Inferior parietal cortex (tissue), 1 donor: ENCODE data around the gene TP53BP2.
"Not testable (repeated sequence)": the region's sequence is repeated elsewhere in the genome, so short reads cannot be mapped to it uniquely, and the experiment has no call there.

Source experiments
- DNase-seq: peaks from one replicate; pipeline ENCODE4 v3.0.0-alpha.2; 2016; ENCODE audit errors: extremely low spot score

Gene TP53BP2

DNA sequence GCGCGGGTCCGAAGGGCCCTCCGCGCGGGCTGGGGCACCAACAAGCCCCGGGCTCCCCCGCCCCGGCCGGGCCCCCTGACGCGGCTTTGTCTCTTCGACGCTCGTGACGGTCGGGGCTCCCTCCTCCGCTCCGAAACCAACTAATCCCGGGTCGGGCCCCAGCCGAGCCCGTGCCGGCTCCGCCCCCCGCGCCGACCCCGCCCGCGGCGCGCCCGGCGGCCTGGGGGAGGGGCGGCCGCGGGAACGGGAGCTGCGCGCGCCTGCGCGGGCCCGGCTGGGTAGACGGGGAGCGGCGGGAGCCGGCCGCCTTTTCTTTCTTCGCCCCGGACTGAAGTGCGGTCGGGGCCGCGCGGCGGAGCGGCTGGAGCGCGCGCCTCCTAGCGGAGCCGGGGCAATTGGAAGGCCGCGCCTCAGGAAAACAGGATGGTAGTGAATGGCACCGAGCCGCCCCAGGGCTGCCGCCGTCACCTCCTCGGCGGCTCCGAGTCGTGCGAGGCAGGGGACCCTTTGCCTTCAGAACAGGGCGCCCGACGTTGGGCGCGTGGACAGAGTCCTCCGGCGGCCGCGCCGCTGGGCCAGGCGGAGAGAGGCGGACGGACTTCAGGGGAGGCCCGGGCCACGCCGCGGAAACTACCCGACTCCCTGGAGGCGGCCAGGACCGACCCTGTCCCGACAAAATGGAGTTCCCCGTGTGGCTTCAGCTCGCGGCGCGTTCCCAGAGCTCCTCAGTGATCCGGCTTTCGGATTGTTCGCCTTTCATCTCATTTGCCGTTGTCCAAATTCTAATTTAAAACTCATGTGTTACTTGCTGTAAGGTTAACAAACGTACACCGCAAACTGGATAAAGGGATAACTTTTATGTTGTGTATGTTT is at the start of gene TP53BP2:
TSS of gene TP53BP2 (minus strand) at position 138 of the 873 bp plus-strand sequence. CDS start 267 bp downstream, outside the sequence.
- DNase-seq = peak; percentile 86

DNA sequence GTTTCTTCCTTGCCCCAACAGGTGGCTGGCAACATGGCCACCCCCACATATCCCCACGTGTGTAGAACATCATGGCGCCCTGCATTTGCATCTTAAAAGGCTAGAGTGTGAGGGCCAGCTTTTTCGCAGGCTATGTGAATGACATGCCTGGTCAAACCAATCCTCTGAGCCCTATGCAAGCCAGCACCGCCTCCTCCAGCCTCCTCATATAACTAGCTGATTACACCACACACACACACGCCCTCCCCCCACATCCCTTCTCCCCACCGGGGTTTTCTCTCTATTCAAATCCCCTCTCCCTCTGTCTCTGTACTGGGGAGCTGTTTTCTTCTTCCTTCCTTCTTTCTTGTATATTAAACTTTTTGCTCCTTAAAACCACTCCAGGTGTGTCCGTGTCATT is 44.7 kb upstream of the TP53BP2 start:
- not testable (repeated sequence) for DNase-seq

- not testable (repeated sequence) for DNase-seq
These were observed 43.6 kb upstream of the TP53BP2 start for GRCh38 chr1:223889319-223889718.

- no peak for DNase-seq
These were observed 42.1 kb upstream of the TP53BP2 start for GRCh38 chr1:223887747-223888418.

- DNase-seq = no peak
These were observed 40.8 kb upstream of the TP53BP2 start for GRCh38 chr1:223886516-223886921.

- DNase-seq = no peak
These were observed 39.9 kb upstream of the TP53BP2 start for GRCh38 chr1:223885614-223886013.

DNA sequence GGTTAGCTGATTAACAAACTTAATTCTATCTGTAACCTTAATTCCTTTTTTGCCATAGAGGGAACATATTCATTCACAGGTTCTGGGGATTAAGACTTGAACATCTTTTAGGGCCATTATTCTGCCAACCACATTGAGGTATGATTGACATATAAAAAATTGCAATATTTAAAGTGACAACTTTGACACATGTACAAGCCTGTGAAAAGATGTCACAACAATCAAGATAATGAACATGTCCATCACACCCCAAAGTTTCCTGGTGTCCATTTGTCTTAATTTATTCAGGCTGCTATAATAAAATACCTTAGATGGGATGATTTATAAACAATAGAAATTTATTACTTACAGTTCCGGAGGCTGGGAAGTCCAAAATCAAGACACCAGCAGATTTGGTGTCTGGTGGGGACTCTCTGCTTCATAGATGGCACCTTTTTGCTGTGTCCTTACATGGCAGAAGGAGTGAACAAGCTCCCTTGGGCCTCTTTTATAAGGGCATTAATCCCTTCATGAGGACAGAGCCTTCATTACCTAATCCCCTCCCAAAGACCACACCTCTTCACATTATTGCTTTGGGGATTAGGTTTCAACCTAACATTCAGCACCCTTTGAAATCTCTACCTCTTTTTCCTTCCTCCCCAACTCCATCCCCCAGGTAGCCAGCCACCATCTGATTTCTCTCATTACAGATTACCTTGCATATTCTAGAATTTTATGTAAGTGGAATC is 33.0 kb upstream of the TP53BP2 start:
- DNase-seq = no peak

- DNase-seq = no peak
These were observed 32.1 kb upstream of the TP53BP2 start for GRCh38 chr1:223877804-223878203.

- DNase-seq = no peak
These were observed 30.8 kb upstream of the TP53BP2 start for GRCh38 chr1:223876590-223876989.

GRCh38 chr1:223873044-223873443 is 27.3 kb upstream of the TP53BP2 start:
- no peak for DNase-seq

DNA sequence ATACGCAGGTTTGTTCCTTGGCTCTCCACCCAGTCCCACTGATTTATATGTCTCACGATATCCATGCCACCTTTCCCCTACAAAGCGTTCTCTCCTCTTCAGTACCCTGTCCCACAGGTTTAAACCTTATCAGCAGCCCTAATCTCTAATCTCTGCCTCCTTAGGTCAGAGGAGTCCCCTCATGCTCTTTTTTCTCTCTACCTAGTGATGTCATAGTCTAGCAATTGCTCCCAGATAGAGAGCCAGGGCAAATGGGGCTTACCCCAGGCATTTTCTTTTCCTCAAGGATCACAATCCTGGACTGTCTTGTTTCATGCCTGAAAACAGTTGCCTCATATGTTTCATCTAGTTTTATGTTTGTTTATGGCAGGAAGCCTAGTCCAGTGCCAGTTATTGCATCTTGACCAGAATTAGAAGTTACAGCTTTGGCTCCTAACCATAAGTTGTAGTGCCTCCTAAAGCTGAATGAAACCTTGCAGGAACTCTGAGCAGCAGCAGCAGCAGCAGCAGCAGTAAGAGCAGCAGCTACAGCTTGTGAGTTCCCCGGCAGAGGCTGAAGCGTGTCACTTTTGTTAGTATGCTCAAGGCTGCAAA is 26.7 kb upstream of the TP53BP2 start:
- DNase-seq = no peak

DNA sequence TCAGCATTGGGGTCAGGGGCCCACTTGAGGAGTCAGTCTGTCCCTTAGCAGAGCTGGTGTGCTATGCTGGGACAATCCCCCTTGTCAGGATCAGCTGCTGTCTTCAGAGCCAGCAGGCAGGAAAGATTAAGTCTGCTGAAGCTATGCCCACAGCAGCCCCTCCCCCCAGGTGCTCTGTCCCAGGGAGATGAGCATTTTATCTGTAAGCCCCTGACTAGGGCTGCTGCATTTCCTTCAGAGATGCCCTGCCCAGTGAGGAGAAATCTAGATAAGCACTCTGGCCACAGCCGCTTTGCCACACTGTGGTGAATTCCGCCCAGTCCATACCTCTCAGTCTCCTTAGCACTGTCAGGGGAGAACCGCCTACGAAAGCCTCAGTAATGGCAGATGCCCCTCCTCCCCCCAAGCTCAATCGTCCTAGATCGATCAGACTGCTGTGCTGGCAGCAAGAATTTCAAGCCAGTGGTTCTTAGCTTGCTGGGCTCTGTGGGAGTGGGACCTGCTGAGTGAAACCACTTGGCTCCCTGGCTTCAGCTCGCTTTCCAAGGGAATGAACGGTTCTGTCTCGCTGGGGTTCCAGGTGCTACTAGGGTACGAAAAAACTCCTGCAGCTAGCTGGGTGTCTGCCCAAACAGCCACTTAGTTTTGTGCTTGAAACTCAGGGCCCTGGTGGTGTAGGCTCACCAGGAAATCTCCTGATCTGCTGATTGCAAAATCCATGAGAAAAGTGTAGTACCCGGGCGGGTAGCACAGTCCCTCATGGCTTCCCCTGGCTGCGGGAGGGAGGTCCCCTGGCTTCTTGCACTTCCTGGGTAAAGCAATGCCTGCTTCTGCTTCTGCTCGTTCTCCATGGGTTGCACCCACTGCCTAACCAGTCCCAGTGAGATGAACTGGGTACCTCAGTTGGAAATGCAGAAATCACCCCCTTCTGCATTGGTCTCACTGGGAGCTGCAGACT is 25.1 kb upstream of the TP53BP2 start:
- DNase-seq = no peak

GRCh38 chr1:223864599-223865368 is 19.0 kb upstream of the TP53BP2 start:
- not testable (repeated sequence) for DNase-seq

DNA sequence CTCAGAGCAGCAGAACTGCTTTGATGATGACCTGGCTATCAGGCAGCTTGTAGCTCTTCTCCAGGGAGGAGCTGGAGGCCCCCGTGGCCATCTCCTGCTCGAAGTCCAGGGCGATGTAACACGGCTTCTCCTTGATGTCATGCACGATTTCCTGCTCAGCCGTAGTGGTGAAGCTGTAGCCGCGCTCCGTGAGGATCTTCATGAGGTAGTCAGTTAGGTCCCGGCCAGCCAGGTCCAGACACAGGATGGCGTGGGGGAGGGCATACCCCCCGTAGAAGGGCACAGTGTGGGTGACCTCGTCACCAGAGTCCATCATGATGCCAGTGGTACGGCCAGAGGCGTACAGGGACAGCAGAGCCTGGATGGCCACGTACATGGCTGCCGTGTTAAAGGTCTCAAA is 18.3 kb upstream of the TP53BP2 start:
- DNase-seq = no peak

GRCh38 chr1:223861904-223862303 is 16.2 kb upstream of the TP53BP2 start:
- DNase-seq = no peak

DNA sequence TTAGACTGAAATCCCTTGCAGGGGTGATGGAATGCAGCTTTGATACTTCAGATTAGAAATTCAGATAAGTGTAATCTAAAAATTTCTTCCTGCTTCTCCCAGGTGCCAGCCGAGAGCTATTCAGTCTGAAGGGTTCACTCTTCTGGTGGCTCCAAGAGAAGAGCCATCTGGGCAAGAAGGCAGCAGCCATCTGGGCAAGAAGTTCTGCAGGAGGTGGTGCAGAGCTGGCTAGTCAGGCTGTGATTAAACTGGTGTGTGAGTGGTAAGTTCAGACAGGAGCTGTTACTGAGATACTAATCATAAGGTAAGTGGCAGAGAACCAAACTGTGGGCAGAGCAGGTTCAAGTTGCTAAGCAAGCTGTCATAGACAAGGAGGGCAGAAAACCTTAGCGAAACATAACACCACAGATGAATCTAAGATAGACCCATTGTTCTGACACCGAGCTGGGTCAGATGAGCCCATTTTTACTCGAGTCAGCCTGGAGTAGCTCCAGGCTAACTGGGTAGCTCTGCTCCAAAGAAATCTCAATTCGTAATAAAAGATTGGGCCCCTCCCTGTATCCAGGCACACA is 14.4 kb upstream of the TP53BP2 start:
- DNase-seq = no peak

GRCh38 chr1:223859058-223859457 is 13.3 kb upstream of the TP53BP2 start:
- DNase-seq = no peak

DNA sequence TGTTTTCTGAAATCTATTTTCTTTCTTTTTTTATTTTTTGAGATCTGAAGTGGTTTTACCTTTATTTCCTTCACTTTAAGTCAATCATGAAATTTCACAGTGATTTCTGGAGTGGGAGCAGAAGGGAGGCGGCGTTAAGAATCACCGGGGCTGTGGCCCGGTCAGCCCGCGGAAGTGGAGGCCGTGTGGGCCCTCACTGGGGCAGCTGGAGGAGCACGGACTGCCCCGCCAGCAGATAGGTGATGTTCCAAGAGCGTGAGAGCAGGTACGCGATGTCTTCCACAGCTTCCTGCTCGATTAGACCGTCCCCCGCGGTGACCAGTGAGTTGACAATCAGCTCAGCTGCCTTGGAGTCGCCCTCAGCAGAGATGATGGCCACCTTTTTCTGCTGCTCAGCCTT is 10.6 kb upstream of the TP53BP2 start:
- no peak for DNase-seq

- no peak for DNase-seq
These were observed 8.0 kb upstream of the TP53BP2 start for GRCh38 chr1:223853748-223854147.

- DNase-seq = no peak
These were observed 7.5 kb upstream of the TP53BP2 start for GRCh38 chr1:223853275-223853674.
